Heart left ventricle (tissue), 16 donors: ENCODE measurements around the gene ASB18. TPM values are rescaled to one million over a fixed set of nuclear protein-coding genes. Genes with fewer than 3 reads are reported as not detected.

Source experiments
- ATAC-seq, 4 donors: fragments of 200-7000 bp; cut with Tn5 transposase; one replicate each; pipeline ENCODE4 v1.9.1; 2020 to 2022; ENCODE audit warnings: moderate library complexity in 4 of 4, mild to moderate bottlenecking in 3 of 4, moderate number of reproducible peaks in 1 of 4
- DNase-seq, 5 donors: peaks; one replicate each; pipeline ENCODE4 v3.0.0-alpha.2; 2020
- H3K27ac ChIP-seq, 12 donors: fragments of 200-600 bp; sonication (generic) in 4 of 12; one replicate each; pipeline versions ENCODE4 v1.5.0 to v1.8.0; 2016 to 2022; ENCODE audit warnings: mild to moderate bottlenecking in 2 of 12
- H3K27me3 ChIP-seq, 9 donors: fragments of 200-600 bp; sonication (generic) in 2 of 9; one replicate each; pipeline versions ENCODE4 v1.5.1 to v1.8.0; 2016 to 2022; ENCODE audit warnings: mild to moderate bottlenecking in 3 of 9
- H3K36me3 ChIP-seq, 9 donors: fragments of 200-600 bp; sonication (generic) in 2 of 9; one replicate each; pipeline versions ENCODE4 v1.5.0 to v1.8.0; 2018 to 2022; ENCODE audit warnings: mild to moderate bottlenecking in 2 of 9
- H3K4me1 ChIP-seq, 12 donors: fragments of 200-600 bp; sonication (generic) in 4 of 12; one replicate each; pipeline versions ENCODE4 v1.5.0 to v1.8.0; 2016 to 2022; ENCODE audit warnings: mild to moderate bottlenecking in 3 of 12
- H3K4me3 ChIP-seq, 12 donors: fragments of 200-600 bp; sonication (generic) in 4 of 12; one replicate each; pipeline versions ENCODE4 v1.5.0 to v1.8.0; 2017 to 2022; ENCODE audit warnings: mild to moderate bottlenecking in 9 of 12, moderate library complexity in 4 of 12
- H3K9me3 ChIP-seq, 12 donors: fragments of 200-600 bp; sonication (generic) in 4 of 12; one replicate each; pipeline versions ENCODE4 v1.5.0 to v1.8.0; 2016 to 2022; ENCODE audit warnings: mild to moderate bottlenecking in 1 of 12
- POLR2A ChIP-seq, 2 donors: fragments of 450-650 bp; IDR thresholded peaks; one replicate each; pipeline ENCODE4 v1.6.1; 2017; ENCODE audit warnings: antibody characterized with exemption in 2 of 2, mild to moderate bottlenecking in 2 of 2, moderate library complexity in 2 of 2
- WGBS, 4 donors: extraction: QIAGEN DNeasy Blood & Tissue Kit in 2 of 4; methylation state at CpG; one replicate each; pipeline versions ENCODE4 v1.1.5 to v1.1.7; 2013 to 2018; 5-methylcytosine and 5-hydroxymethylcytosine counted together
- intact Hi-C, 10 donors: fragments of 100-400 bp; cut with DNase I; formaldehyde crosslinking; loops; one replicate each; pipeline versions ENCODE4 v1.11.1 to v1.14.2; 2022
- polyA plus RNA-seq, 2 donors: library from polyadenylated mRNA; stranded (reverse); fragments of 200-250 nt; gene quantifications; one replicate each; pipeline ENCODE4 v1.2.3, GENCODE V29; 2013
- total RNA-seq, 9 donors: library from RNA; depleted of rRNA in 2 of 9; stranded (reverse); fragments of >200 nt in 2 of 9; fragmentation: NEBNext Ultra II Directional in 3 of 9; extraction: Animal tissue kit (Norgen Biotek cat#: 25700) in 3 of 9; gene quantifications; one replicate each; pipeline versions ENCODE4 v1.1.0 to v1.2.4, GENCODE V29; 2016 to 2023
- TF ChIP-seq, protein P1 (sequence below), 12 donors: fragments of 200-600 bp; sonication (generic) in 4 of 12; IDR thresholded peaks; one replicate each; pipeline versions ENCODE4 v1.5.0 to v1.8.0; 2018 to 2022; ENCODE audit warnings: antibody characterized with exemption in 12 of 12, mild to moderate bottlenecking in 5 of 12
- donor health status: ischemic (EF 13 %, LVEDD 7.1; RV severe dilation, severe dysfunction).
- donor health status: healthy with polysubstance abuse.
- donor health status: DM: no; HTN: yes; CAD: no.
- donor health status: DM: no; HTN: no; CAD: no.
- donor health status: ischemic (EF 25% LVEDD 6.9; RV normal size, moderate dysfunction).
- donor health status: ischemic (EF 25% LVEDD 5.7; RV mildly dilated, moderate dysfunction).
- donor health status: healthy.
- donor health status: DM: yes; HTN: yes; CAD: no.
- donor health status: ischemic (EF 35%, LVEDD 5.7; RV mildly dilated, moderate dysfunction).
- donor health status: nonischemic (EF 11% LVEDD 7.7; RV severe dilation, severe dysfunction).
- donor health status: DM: yes; HTN: yes; CAD: no.
- donor health status: PGD.
- donor health status: ischemic (EF 29% LVEDD 5.4; RV normal size, mild dysfunction).
- donor health status: nonischemic (EF 23%, LVEDD 6.1; RV moderate dilation, normal function).

ASB18 gene
- total and polyA plus RNA-seq, 11 donors, result 4.3 to 49.8 (median 14.1) TPM

DNA sequence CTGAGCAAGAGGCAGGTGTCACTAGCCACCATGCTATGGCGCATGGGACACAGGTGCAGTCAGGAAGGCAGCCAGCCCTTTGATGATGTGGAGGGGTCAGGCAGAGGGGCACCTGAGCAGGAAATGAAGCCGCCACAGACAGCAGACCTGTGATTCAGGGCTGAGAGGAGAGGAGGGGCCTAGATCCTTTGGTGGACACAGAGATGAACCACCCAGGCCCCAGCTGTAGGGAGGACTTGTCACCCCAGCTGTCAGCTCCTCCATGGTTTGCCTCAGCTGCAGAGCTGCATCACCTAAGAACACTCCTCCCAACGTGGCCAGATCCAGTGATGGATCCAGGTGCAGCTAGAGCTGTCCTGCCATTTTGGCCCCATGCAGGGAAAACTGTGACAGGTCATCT lies 11.6 kb downstream of the ASB18 start:
- Histone ChIP-seq H3K4me3 (no peak overlapping the region), H3K4me1 (peaks cover 0 to 34% (median 13%) of the 10 kb centered on the region in 12 donors), H3K27me3 (peaks cover 0 to 4% (median 0%) of the 10 kb centered on the region in 9 donors), H3K9me3 (no peaks in the 10 kb centered on the region), H3K27ac (peak overlapping the region in 3 of 12 donors; percentile 23 to 79 (median 77)), H3K36me3 (peaks cover 0 to 2% (median 0%) of the 10 kb centered on the region in 9 donors)
- TF ChIP-seq POLR2A (IDR thresholded peaks at IDR 0.05), result no peak
- TF ChIP-seq, protein P1, sequence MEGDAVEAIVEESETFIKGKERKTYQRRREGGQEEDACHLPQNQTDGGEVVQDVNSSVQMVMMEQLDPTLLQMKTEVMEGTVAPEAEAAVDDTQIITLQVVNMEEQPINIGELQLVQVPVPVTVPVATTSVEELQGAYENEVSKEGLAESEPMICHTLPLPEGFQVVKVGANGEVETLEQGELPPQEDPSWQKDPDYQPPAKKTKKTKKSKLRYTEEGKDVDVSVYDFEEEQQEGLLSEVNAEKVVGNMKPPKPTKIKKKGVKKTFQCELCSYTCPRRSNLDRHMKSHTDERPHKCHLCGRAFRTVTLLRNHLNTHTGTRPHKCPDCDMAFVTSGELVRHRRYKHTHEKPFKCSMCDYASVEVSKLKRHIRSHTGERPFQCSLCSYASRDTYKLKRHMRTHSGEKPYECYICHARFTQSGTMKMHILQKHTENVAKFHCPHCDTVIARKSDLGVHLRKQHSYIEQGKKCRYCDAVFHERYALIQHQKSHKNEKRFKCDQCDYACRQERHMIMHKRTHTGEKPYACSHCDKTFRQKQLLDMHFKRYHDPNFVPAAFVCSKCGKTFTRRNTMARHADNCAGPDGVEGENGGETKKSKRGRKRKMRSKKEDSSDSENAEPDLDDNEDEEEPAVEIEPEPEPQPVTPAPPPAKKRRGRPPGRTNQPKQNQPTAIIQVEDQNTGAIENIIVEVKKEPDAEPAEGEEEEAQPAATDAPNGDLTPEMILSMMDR (IDR thresholded peaks at IDR 0.05), result no peak
- ATAC-seq, result peak in 1 of 4 donors; percentile 19
- intact Hi-C loops, result no loop called here
- 69 to 75% (median 72%) methylated on average over 2 to 3 of the region's 3 CpGs for WGBS, 4 donors
- DNase-seq, result no peak

DNA sequence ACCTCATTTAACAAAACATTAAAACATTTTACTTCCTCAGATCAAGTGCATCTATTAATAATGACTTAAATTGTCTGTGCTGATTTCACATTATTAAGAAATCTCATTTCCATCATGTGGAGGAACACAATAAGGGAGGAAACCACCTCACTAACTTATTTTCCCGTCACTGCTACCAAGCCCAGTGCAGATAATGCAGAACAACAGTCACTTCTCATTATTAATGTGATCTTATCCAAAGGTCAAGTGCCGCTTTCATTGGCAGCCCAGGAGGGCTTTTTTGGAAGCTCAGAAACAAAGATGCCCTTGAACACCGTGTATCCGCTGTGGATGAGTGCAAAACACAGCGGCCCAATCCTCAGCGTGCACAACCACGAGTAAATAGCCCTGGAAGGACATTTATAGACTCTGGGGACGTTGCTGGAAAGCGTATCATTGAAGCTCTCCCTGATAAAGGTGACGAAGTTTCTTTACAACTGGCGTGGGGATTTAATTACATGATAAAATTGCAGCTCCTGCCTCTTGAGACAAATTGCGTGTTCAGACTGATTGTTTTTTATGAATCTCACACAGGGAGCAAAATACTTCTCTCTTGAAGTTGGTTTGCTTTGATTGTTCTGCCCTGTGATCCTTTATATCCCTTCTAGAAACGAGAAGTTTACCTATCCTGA lies 13.2 kb downstream of the ASB18 start:
- Histone ChIP-seq H3K4me3 (peak overlapping the region in 2 of 12 donors; percentile 5 to 8), H3K36me3 (peaks cover 0 to 2% (median 0%) of the 10 kb centered on the region in 9 donors), H3K27ac (peak overlapping the region; percentile 26 to 87 (median 71)), H3K9me3 (no peaks in the 10 kb centered on the region), H3K4me1 (peaks cover 0 to 46% (median 18%) of the 10 kb centered on the region in 12 donors), H3K27me3 (no peaks in the 10 kb centered on the region)
- DNase-seq (peak in 2 of 5 donors; percentile 67 to 72), ATAC-seq (peak; percentile 84 to 88 (median 84))
- intact Hi-C loops, result no loop called here
- WGBS, 4 donors, result 10 to 16% (median 13%) methylated on average over 13 of the region's 13 CpGs
- no peak for TF ChIP-seq POLR2A (IDR thresholded peaks at IDR 0.05)
- TF ChIP-seq, protein P1 (IDR thresholded peaks at IDR 0.05), result no peak

DNA sequence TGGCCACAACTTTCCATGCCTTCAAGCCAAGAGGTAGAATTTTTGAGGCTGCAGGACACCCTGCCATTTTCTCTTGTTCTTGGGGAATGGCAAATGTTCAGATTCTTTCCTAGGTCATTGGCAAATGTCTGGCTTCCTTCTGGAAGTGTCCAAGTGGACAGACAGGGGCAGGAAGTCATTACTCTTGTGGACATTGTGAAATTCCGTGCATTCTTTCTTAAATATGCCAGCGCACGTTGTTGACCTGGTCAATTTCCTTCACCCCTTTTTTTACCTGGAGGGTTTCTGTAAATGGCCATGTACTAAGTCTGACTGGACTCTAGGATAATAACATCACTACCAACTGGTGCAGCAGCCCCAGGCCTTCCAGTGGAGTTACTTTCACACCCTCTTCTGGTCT lies 13.9 kb downstream of the ASB18 start:
- H3K9me3 ChIP-seq, result no peaks in the 10 kb centered on the region
- intact Hi-C loops, result no loop called here
- no peak for ATAC-seq
- H3K4me1 ChIP-seq, result peaks cover 4 to 52% (median 19%) of the 10 kb centered on the region in 12 donors
- TF ChIP-seq POLR2A (IDR thresholded peaks at IDR 0.05), result no peak
- TF ChIP-seq, protein P1 (IDR thresholded peaks at IDR 0.05), result no peak
- DNase-seq, result no peak
- H3K27me3 ChIP-seq, result no peaks in the 10 kb centered on the region
- WGBS, 4 donors, result 36 to 59% (median 47%) methylated on average over 3 of the region's 3 CpGs
- no peak overlapping the region for H3K4me3 ChIP-seq
- peak overlapping the region in 10 of 12 donors; percentile 26 to 87 (median 76) for H3K27ac ChIP-seq
- peaks cover 0 to 2% (median 0%) of the 10 kb centered on the region in 9 donors for H3K36me3 ChIP-seq

DNA sequence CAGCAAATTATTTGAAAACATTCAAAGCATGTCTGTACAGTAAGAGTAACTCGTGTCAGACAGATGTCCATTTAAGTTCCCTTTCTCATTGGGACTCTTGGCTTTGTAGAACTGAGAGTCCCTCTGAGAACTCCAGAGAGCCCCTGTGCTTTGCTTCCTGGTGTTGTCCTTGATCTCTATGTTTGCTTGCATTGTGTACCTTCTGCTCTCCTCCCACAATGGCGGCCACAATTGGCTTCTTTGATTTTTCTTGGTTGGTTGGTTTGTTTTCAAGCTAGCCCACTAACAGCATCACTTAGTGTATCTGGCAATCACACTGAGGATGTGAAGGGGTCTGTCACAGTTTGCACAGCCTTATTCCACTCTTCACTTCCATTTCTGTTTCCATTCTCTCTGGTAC lies 15.1 kb downstream of the ASB18 start:
- Histone ChIP-seq H3K27me3 (no peaks in the 10 kb centered on the region), H3K9me3 (no peaks in the 10 kb centered on the region), H3K36me3 (peaks cover 0 to 2% (median 0%) of the 10 kb centered on the region in 9 donors), H3K4me1 (peaks cover 4 to 57% (median 21%) of the 10 kb centered on the region in 12 donors), H3K27ac (peak overlapping the region in 3 of 12 donors; percentile 15 to 81 (median 77)), H3K4me3 (no peak overlapping the region)
- no peak for TF ChIP-seq POLR2A (IDR thresholded peaks at IDR 0.05)
- TF ChIP-seq, protein P1 (IDR thresholded peaks at IDR 0.05), result no peak
- 88 to 94% (median 90%) methylated on average over 2 of the region's 2 CpGs for WGBS, 4 donors
- DNase-seq, result no peak
- ATAC-seq, result no peak
- intact Hi-C loops, result no loop called here
